ENCODE data around the gene TFAP2E. TPM values are rescaled to one million over a fixed set of nuclear protein-coding genes. Genes with fewer than 3 reads are reported as not detected.

TFAP2E gene
- total and polyA plus RNA-seq, 2 experiments from 2014 or later, result 0.81 TPM; not detected in 1

DNA sequence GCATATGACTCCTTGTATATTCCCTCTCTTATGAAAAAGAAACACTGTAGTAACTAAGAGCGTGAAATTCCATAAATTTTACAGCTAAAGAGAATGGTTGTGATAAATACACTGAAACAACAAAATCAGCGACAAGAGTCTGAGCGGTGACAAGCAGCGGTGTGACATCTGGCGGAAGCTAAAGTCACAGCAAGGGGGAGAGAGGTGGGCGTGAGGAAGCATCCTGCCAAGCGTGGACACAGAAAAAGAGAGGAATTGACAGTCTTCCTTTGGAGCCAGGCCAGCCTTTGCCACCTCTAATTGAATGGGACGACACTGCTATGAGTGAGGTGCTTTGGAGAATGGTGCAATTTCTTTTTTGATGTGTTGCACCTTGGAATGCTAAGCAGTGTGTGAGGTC lies 42.3 kb downstream of the TFAP2E start:
- Histone ChIP-seq H3K9me2 (replicated peaks; ENCODE audit: insufficient read depth) (no peaks in the 10 kb centered on the region), H3K27me3 (no peaks in the 10 kb centered on the region), H3K9me3 (ENCODE audit: low read depth) (no peaks in the 10 kb centered on the region), H3K79me2 (peaks cover 48% of the 10 kb centered on the region), H3K27ac (no peak overlapping the region), H3K4me3 (no peak overlapping the region), H3K36me3 (replicated peaks; ENCODE audit: insufficient read depth, low read depth) (no peaks in the 10 kb centered on the region), H4K20me1 (ENCODE audit: insufficient read depth, poor library complexity, severe bottlenecking) (peaks cover 9% of the 10 kb centered on the region), H3K4me1 (ENCODE audit: insufficient read depth) (no peaks in the 10 kb centered on the region), H3K4me2 (no peak overlapping the region), H2AFZ (no peak overlapping the region)
- 95% methylated on average over 8 of the region's 8 CpGs for WGBS (ENCODE audit: low lambda C conversion rate, missing lambda C conversion rate)
- TF ChIP-seq EZH2 (IDR thresholded peaks at IDR 0.05; ENCODE audit: borderline replicate concordance) (no peak), CTCF (IDR thresholded peaks at IDR 0.05; ENCODE audit: poor library complexity) (no peak), EZH2phosphoT487 (IDR thresholded peaks at IDR 0.05; ENCODE audit: low read depth, severe bottlenecking, unreplicated experiment) (no peak)
- DNase-seq (ENCODE audit: low spot score), result no peak

GRCh38 chr1:35619237-35620121 lies 46.4 kb downstream of the TFAP2E start:
- H3K27me3 ChIP-seq, result no peaks in the 10 kb centered on the region
- no peak overlapping the region for H2AFZ ChIP-seq
- no peaks in the 10 kb centered on the region for H3K36me3 ChIP-seq (replicated peaks; ENCODE audit: insufficient read depth, low read depth)
- WGBS (ENCODE audit: low lambda C conversion rate, missing lambda C conversion rate), result 91% methylated on average over 6 of the region's 6 CpGs
- no peaks in the 10 kb centered on the region for H3K4me1 ChIP-seq (ENCODE audit: insufficient read depth)
- no peak overlapping the region for H3K27ac ChIP-seq
- TF ChIP-seq EZH2 (IDR thresholded peaks at IDR 0.05; ENCODE audit: borderline replicate concordance), result no peak
- no peak for TF ChIP-seq CTCF (IDR thresholded peaks at IDR 0.05; ENCODE audit: poor library complexity)
- TF ChIP-seq EZH2phosphoT487 (IDR thresholded peaks at IDR 0.05; ENCODE audit: low read depth, severe bottlenecking, unreplicated experiment), result no peak
- no peaks in the 10 kb centered on the region for H3K9me2 ChIP-seq (replicated peaks; ENCODE audit: insufficient read depth)
- no peaks in the 10 kb centered on the region for H3K9me3 ChIP-seq (ENCODE audit: low read depth)
- peaks cover 5% of the 10 kb centered on the region for H4K20me1 ChIP-seq (ENCODE audit: insufficient read depth, poor library complexity, severe bottlenecking)
- peaks cover 60% of the 10 kb centered on the region for H3K79me2 ChIP-seq
- no peak overlapping the region for H3K4me2 ChIP-seq
- no peak for DNase-seq (ENCODE audit: low spot score)
- H3K4me3 ChIP-seq, result no peak overlapping the region

- no peak for DNase-seq (ENCODE audit: low spot score)
- H3K4me1 ChIP-seq (ENCODE audit: insufficient read depth), result no peaks in the 10 kb centered on the region
- no peak overlapping the region for H3K4me3 ChIP-seq
- peaks cover 9% of the 10 kb centered on the region for H4K20me1 ChIP-seq (ENCODE audit: insufficient read depth, poor library complexity, severe bottlenecking)
- WGBS (ENCODE audit: low lambda C conversion rate, missing lambda C conversion rate), result 77% methylated on average over 4 of the region's 4 CpGs
- no peak for TF ChIP-seq CTCF (IDR thresholded peaks at IDR 0.05; ENCODE audit: poor library complexity)
- no peak for TF ChIP-seq EZH2 (IDR thresholded peaks at IDR 0.05; ENCODE audit: borderline replicate concordance)
- no peak for TF ChIP-seq EZH2phosphoT487 (IDR thresholded peaks at IDR 0.05; ENCODE audit: low read depth, severe bottlenecking, unreplicated experiment)
- no peaks in the 10 kb centered on the region for H3K9me2 ChIP-seq (replicated peaks; ENCODE audit: insufficient read depth)
- no peak overlapping the region for H3K4me2 ChIP-seq
- H3K27ac ChIP-seq, result no peak overlapping the region
- H3K36me3 ChIP-seq (replicated peaks; ENCODE audit: insufficient read depth, low read depth), result no peaks in the 10 kb centered on the region
- no peaks in the 10 kb centered on the region for H3K27me3 ChIP-seq
- no peak overlapping the region for H2AFZ ChIP-seq
- H3K79me2 ChIP-seq, result peaks cover 53% of the 10 kb centered on the region
- no peaks in the 10 kb centered on the region for H3K9me3 ChIP-seq (ENCODE audit: low read depth)
Measured at GRCh38 chr1:35622510-35623178, 49.5 kb downstream of the TFAP2E start.
